Stimulated activated CD8-positive, alpha-beta memory T cell treated with anti-CD3 and anti-CD28 coated beads, Interleukin-4, amount 100 ng/mL, for 48 hours (primary cell): ENCODE measurements around the gene TERF2IP.
A peak's percentile ranks its signal among the peaks of the same experiment; 100 is the strongest.

ENCODE experiments used
- DNase-seq: peaks from one replicate; pipeline ENCODE4 v3.0.0-alpha.2; 2020

Gene TERF2IP

GRCh38 chr16:75644240-75645012 is 3.1 kb upstream of the TERF2IP start:
- no peak for DNase-seq

GRCh38 chr16:75647112-75647491 is 471 bp upstream of the TERF2IP start:
- no peak for DNase-seq

DNA sequence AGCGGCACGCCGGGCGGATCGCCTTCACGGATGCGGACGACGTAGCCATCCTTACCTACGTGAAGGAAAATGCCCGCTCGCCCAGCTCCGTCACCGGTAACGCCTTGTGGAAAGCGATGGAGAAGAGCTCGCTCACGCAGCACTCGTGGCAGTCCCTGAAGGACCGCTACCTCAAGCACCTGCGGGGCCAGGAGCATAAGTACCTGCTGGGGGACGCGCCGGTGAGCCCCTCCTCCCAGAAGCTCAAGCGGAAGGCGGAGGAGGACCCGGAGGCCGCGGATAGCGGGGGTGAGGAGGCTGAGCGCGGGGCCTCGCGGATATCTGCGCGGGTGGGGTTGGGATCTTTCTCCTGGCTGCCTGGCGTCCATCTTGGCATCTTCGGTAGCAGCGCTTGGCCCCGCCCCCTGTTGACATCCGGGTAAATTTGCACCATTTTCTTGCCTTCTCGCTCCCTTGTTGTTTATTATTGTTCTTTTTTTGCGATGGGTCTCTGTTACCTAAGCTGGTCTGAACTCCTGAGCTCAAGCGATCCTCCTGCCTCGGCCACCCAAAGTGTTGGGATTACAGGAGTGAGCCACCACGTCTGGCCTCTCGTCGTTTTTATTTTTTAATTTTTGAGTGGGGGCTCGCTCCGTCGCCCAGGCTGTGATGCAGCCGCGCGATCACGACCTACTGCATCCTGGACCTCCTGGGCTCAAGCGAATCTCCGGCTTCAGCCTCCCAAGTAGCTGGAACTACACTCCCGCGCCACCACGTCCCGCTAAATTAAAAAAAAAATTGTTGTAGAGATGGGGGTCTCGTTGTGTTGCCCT is 898 bp downstream of the TERF2IP start:
- peak; percentile 91 for DNase-seq

DNA sequence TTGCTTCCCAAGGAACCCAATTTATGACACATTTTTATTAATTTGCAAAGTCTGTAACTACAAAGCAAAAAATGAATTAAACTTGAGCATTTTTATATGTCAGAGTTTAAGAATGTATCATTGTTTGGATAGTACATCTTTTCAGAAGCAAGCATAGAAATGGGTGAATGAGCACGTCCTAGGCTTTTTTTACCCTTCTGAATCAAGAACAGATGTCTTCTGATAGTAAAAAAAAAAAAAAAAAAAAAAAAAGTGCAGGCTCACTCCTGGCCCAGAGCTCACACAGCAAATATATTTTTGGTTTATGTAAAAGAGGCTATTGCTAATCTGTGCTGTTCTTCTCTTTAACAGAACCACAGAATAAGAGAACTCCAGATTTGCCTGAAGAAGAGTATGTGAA is 6.3 kb downstream of the TERF2IP start:
- no peak for DNase-seq

- no peak for DNase-seq
Measured at GRCh38 chr16:75658175-75658574, 10.6 kb downstream of the TERF2IP start.

DNA sequence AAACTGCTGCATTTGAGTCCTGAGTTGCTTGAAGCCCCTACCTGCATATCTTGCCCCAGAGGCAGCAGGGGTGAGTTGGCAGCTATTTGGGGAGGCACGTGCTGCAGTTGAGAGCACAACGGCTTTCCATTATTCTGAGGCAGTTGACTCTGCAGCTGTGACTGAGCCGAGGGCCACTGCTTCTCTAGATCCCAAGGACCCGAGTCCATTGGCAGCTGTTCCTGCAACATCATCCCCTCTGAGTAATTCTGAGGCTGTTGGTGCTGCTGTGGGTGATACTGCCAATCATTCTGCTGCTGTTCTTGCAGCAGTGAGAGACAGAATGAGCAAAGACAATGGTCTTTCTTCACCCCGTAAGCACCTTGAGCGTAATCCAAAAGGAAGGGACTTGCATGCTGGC is 12.7 kb downstream of the TERF2IP start:
- no peak for DNase-seq

DNA sequence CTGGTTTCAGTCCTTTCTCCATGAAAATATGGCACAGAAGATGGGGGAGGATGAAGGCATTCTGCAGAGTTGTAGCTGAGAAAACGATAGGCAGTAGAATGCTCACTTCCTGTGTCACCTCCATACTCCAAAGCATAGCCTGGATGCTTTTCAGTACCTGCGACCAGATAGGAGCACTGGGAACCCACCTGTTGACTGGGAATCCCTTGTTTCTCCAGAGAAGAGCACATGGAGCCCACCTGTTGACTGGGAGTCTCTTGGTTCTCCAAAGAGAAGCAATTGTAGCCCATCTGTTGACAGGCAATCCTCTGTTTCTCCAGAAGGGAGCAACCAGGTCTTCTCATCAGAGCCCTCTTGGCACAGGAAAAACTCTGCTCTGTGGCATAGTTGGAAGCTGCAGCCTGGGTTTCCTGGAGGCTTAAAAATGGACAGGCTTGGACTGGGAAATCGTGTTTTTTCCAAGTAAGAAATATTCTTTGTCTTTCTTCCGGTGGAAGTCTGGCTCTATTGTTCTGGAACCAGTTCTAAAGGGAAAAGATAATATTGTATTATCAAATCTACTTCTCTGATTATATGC is 13.2 kb downstream of the TERF2IP start:
- DNase-seq = no peak

GRCh38 chr16:75667503-75667902 is 19.9 kb downstream of the TERF2IP start:
- DNase-seq = no peak

DNA sequence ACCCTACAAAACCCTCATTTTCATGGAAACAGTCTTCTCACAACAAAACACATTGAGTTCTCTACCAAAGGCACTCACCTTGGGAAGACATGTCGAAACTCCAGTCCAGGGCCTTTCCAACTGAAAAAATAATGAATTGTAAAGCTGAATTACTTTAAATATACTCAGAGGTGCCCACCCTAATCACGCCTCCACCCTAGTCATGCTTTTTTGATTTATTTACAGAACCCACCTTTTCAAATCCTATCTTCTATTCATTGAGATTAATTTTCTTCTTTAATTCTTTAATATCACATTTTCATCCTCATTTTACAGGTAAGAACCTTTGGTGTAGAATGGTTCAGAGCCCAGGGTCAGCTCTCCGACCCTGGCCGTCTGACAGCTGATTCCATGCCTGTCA is 29.3 kb downstream of the TERF2IP start, which contains the start of gene CPHXL2:
CPHXL2 (minus strand) TSS at position 101 of the 400 bp plus-strand sequence; CDS start at position 91, 10 bp downstream.
- no peak for DNase-seq

GRCh38 chr16:75679366-75679765 is 31.8 kb downstream of the TERF2IP start:
- DNase-seq = no peak

GRCh38 chr16:75682308-75682707 is 34.7 kb downstream of the TERF2IP start:
- no peak for DNase-seq

GRCh38 chr16:75687361-75687760 is 39.8 kb downstream of the TERF2IP start:
- DNase-seq = no peak

DNA sequence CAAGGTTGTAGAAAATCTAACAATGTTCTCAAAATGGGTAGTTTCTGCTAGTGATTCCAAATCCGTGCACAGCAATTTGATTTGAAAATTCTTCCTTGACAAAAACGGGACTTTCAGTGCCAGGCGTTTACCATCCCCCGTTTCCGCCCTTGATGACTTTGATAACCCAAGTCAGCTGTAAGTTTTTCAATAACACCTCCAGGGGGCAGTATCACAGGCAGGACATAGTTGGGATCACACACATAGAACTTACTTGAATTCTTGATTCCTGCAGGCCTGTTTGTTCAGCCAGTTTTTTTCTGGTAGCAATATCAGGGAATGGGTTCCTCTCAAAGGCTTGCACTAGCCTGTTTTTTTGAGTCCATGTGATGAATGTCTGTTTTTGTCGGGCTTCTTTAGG is 48.1 kb downstream of the TERF2IP start:
- DNase-seq = no peak

DNA sequence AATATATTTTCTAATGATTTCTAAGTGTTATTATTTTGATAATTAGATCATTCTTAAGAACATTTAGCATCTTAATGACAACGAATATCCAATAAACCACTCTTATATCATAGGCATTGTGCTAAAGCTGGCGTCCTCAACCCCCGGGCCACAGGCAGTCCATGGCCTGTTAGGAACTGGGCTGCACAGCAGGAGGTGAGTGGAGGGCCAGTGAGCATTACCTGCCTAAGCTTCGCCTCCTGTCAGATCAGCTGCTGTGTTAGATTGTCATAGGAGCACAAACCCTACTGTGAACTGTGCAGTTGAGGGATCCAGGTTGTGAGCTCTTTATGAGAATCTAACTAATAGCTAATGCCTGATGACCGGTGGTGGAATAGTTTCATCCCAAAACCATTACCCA is 50.0 kb downstream of the TERF2IP start:
- DNase-seq = no peak

- DNase-seq = no peak
Measured at GRCh38 chr16:75701361-75701760, 53.8 kb downstream of the TERF2IP start, which contains the start of gene DUXB. Gene DUXB, minus strand, starts transcription at chr16:75701461. Its CDS starts 43 bp downstream, at chr16:75701418.

DNA sequence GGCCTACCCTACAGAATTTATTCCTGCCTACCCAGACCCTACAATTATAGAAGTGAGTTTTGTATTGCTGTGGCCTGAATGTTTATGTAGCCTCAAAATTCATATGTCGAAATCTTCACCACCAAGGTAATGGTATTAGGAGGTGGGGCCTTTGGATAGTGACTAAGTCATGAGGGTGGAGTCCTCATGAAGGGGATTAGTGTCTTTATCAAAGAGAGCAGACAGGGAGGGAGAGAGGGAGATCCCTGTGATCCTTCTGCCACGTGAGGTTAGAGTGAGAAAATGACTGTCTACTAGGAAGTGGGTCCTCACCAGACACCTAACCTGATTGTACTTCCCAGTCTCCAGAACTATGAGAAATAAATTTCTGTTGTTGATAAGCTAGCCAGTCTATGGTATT is 54.7 kb downstream of the TERF2IP start:
- DNase-seq = no peak

DNA sequence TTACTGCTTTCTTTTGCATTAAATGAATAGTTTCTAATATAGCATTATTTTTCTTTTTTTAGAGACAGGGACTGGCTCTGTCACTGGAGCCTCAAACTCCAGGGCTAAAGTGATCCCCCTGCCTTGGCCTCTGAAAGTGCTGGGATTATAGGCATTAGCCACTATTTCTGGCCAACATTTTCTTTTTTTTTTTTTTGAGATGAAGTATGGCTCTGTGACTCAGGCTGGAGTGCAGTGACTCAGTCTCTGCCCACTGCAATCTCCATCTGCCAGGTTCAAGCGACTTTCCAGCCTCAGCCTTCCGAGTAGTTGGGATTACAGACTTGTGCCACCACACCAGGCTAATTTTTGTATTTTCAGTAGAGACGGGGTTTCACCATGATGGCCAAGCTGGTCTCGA is 55.7 kb downstream of the TERF2IP start:
- DNase-seq = no peak
